Measurements from ENCODE around the gene THSD4.

- TF ChIP-seq, protein P1, sequence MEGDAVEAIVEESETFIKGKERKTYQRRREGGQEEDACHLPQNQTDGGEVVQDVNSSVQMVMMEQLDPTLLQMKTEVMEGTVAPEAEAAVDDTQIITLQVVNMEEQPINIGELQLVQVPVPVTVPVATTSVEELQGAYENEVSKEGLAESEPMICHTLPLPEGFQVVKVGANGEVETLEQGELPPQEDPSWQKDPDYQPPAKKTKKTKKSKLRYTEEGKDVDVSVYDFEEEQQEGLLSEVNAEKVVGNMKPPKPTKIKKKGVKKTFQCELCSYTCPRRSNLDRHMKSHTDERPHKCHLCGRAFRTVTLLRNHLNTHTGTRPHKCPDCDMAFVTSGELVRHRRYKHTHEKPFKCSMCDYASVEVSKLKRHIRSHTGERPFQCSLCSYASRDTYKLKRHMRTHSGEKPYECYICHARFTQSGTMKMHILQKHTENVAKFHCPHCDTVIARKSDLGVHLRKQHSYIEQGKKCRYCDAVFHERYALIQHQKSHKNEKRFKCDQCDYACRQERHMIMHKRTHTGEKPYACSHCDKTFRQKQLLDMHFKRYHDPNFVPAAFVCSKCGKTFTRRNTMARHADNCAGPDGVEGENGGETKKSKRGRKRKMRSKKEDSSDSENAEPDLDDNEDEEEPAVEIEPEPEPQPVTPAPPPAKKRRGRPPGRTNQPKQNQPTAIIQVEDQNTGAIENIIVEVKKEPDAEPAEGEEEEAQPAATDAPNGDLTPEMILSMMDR (IDR thresholded peaks at IDR 0.05; ENCODE audit: control extremely low read depth in 1 of 3, insufficient read depth in 1 of 3, low read depth in 1 of 3, low read length in 3 of 3): no peak
- TF ChIP-seq RFX5 (IDR thresholded peaks at IDR 0.05; ENCODE audit: borderline replicate concordance, low read depth, low read length) (no peak), EP300 (IDR thresholded peaks at IDR 0.05; ENCODE audit: borderline replicate concordance in 1 of 2, low read depth in 2 of 2, low read length in 2 of 2) (no peak), TAF1 (IDR thresholded peaks at IDR 0.05; ENCODE audit: low read depth, low read length) (no peak), TBP (IDR thresholded peaks at IDR 0.05; ENCODE audit: low read depth, low read length) (no peak), ATF3 (IDR thresholded peaks at IDR 0.05; ENCODE audit: insufficient read depth, low read depth, low read length) (no peak), EZH2 (IDR thresholded peaks at IDR 0.05; ENCODE audit: low read depth, low read length, severe bottlenecking) (no peak), POLR2A (IDR thresholded peaks at IDR 0.05; ENCODE audit: control extremely low read depth in 1 of 2, low read depth in 2 of 2, low read length in 2 of 2) (no peak), MAX (IDR thresholded peaks at IDR 0.05) (no peak), POLR2AphosphoS5 (IDR thresholded peaks at IDR 0.05; ENCODE audit: low read depth, low read length) (no peak), ZNF274 (IDR thresholded peaks at IDR 0.05; ENCODE audit: borderline replicate concordance, extremely low read depth, low read length) (no peak)
Observed at GRCh38 chr15:71542836-71543235, 427.6 kb downstream of the THSD4 start.

All from H1 (cell line).